ENCODE results near the gene IRF3.
"Not testable (repeated sequence)": the region's sequence is repeated elsewhere in the genome, so short reads cannot be mapped to it uniquely, and the experiment has no call there.

Gene IRF3

DNA sequence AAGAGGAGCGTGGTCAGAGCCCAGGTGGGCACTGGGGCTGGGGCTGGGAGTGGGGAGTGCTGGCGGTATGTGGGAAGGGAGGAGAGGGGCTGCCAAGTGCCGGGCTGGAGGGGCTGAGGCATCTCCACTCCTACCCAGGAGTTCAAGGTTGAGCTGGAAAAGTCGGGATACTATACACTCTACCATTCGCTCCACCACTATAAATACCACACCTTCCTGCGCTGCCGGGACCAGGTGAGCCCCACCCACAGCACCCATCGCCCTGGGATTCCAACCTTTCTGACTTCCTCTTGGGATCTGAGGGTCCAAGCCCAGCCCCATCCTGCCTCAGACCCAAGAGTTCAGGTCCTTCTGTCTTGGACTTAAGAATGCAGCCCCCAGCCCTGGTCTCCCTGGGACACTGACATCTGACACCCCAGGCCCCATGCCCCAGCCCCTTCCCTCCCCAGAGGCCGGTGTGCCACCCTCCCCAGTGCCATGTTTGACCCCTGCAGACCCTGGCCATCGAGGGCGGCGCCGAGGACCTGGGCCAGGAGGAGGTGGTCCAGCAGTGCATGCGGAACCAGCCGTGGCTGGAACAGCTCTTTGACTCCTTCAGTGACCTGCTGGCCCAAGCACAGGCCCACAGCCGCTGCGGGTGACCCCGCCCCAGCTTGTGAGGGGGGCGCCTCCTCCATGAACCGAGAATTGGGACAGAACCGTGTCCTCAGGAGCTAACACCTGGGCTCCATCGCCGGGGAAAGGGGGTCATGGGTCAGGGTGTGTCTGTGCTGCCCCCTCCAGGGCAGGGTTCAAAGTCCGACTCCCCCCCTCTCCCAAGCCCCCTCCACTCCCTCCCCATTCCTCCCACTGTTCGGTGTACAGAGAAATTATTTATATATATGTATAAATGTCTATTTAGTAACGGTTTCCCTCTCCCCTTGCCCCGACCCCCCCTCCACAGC, 40.4 kb downstream of the IRF3 start:
- no peak for DNase-seq (ENCODE audit: low read depth, low spot score)

DNA sequence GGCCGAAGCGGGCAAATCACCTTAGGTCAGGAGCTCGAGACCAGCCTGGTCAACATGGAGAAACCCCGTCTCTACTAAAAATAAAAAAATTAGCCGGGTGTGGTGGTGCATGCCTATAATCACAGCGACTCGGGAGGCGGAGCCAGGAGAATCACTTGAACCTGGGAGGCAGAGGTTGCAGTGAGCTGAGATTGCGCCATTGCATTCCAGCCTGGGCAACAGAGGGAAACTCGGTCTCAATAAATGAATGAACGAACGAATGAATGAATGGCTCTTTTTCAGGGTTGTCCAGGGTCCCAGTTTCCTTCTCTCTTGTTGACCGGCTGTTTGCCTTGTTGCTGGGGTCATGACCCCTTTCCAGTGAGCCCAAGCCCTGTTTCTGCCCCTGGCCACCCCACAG, 47.8 kb downstream of the IRF3 start:
- not testable (repeated sequence) for DNase-seq (ENCODE audit: low read depth, low spot score)

DNA sequence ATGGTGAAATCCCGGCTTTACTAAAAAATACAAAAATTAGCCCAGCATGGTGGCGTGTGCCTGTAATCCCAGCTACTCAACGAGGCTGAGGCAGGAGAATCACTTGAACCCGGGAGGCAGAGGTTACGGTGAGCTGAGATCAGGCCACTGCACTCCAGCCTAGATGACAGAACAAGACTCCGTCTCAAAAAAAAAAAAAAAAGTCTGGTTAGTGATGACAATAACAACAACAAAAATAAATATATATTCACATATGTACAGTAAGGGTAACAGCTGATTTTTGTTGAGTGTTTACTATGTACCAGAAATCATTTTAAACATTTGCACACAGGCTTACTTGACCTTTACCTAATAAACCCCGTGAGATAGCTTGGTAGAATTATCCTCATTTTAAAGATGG, 48.7 kb downstream of the IRF3 start:
- DNase-seq (ENCODE audit: low read depth, low spot score), result no peak

DNA sequence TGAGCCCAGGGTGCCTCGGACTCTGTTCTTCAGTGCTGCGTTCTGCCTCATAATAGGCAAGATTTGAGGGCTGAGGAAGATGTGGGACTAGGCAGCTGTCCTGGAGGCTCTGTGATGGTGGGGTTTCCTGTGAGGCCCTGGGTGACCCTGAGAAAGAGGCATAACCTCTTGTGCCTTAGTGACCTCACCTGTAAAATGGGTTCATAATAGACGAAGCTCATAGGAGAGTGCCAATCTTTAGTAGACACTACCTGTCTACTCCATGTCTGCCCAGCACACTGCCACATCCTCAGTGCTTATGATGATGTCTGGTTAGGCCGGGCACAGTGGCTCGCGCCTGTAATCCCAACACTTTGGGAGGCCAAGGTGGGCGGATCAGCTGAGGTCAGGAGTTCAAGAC, 49.1 kb downstream of the IRF3 start:
- no peak for DNase-seq (ENCODE audit: low read depth, low spot score)

DNA sequence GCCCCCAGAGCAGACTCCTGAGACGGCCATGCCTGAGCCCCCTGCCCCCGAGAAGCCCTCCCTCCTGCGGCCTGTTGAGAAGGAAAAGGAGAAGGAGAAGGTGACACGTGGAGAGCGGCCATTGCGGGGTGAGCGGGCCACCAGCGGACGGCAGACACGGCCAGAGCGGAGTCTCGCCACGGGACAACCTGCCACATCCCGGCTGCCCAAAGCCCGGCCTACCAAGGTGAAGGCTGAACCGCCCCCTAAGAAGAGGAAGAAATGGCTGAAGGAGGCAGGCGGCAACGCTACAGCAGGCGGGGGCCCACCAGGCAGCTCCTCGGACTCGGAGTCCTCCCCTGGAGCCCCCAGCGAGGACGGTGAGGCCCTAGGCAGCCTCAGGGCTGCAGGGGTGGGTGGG, 49.8 kb downstream of the IRF3 start:
- no peak for DNase-seq (ENCODE audit: low read depth, low spot score)

DNA sequence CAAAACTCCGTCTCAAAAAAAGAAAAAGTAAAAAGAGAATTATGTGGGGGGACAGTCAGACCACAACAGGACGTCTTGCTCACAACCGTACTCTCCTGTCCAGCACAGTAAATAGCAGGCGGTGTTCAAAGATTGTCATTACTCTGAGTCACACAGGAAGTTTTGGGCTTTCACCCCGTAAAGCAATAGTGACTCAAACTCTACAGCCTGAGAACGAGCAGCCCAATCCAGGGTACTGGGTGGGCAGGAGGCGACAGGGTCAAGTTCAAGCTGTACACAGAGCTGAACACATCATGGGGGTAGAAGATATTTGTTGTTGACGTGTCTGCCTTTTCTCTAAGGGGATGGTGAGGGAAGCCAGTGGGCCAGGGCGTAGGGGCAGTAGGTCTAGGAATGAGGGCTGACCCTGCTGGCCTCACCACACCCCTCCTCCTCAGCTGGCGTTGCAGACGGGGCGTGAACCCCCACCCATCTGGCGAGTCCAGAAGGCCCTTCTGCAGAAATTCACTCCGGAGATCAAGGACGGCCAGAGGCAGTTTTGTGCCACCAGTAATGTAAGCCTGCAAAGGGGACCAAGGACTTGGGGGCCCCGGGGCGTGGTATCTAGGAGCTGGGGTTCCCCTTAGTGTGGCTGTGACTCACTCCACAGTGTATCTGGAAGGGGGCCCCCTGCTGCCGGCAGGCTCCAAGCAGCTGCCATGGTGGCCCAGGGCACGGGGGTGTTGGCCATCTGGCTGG, 51.4 kb downstream of the IRF3 start:
- DNase-seq (ENCODE audit: low read depth, low spot score), result no peak

DNA sequence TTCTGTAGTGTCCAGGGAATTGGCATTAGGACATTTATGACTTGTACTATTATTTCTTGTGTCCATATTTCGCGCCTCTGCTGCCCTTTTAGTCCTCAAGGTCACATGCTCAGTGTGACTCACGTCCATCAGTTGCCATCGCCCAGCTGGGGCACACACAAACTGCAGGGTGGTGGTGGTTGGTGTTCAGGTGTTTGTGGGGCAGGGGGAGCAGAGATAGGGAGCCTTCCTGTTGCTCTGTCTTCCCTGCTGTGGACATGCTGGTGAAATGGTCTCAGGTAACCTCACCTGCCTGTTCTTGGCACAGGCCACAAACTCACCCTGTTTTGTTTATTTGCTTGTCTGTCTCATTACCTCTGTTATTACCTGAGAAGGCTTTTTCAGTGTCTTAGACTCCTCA, 52.3 kb downstream of the IRF3 start:
- no peak for DNase-seq (ENCODE audit: low read depth, low spot score)

Measured in ELF-1 (cell line).